Ascending aorta (tissue), 2 donors: ENCODE measurements around the gene RAB23. TPM values are rescaled to one million over a fixed set of nuclear protein-coding genes. Genes with fewer than 3 reads are reported as not detected.

Source experiments
- DNase-seq, 2 donors: peaks; one replicate each; pipeline ENCODE4 v3.0.0-alpha.2; 2019; ENCODE audit warnings: low spot score in 2 of 2
- H3K27ac ChIP-seq, 2 donors: fragments of 200-600 bp; sonication (generic); one replicate each; pipeline ENCODE4 v1.5.1; 2016 to 2017; ENCODE audit warnings: mild to moderate bottlenecking in 1 of 2
- H3K27me3 ChIP-seq: fragments of 200-600 bp; sonication (generic); one replicate; pipeline ENCODE4 v1.5.1; 2017
- H3K36me3 ChIP-seq, 2 donors: fragments of 200-600 bp; sonication (generic); one replicate each; pipeline ENCODE4 v1.5.1; 2016
- H3K4me1 ChIP-seq, 2 donors: fragments of 200-600 bp; sonication (generic); one replicate each; pipeline ENCODE4 v1.5.1; 2016 to 2017; ENCODE audit warnings: mild to moderate bottlenecking in 1 of 2
- H3K4me3 ChIP-seq, 2 donors: fragments of 200-600 bp; sonication (generic); one replicate each; pipeline ENCODE4 v1.5.1; 2016 to 2017; ENCODE audit warnings: mild to moderate bottlenecking in 1 of 2
- H3K9me3 ChIP-seq, 2 donors: fragments of 200-600 bp; sonication (generic); one replicate each; pipeline ENCODE4 v1.5.1; 2016
- intact Hi-C: fragments of 100-400 bp; cut with DNase I; formaldehyde crosslinking; loops from one replicate; pipeline ENCODE4 v1.15.1; 2023
- total RNA-seq: library from RNA; depleted of rRNA; stranded (reverse); fragments of >200 nt; gene quantifications from one replicate; pipeline ENCODE4 v1.1.0, GENCODE V29; 2016
- TF ChIP-seq, protein P1 (sequence below), 3 experiments: fragments of 200-600 bp in 2 of 3; fragments of 450-650 bp in 1 of 3; sonication (generic) in 2 of 3; IDR thresholded peaks; one replicate each; pipeline ENCODE4 v1.5.1; 2016 to 2019; ENCODE audit warnings: antibody characterized with exemption in 3 of 3, mild to moderate bottlenecking in 1 of 3, moderate library complexity in 1 of 3

The RAB23 gene
- total RNA-seq: 19.9 TPM

DNA sequence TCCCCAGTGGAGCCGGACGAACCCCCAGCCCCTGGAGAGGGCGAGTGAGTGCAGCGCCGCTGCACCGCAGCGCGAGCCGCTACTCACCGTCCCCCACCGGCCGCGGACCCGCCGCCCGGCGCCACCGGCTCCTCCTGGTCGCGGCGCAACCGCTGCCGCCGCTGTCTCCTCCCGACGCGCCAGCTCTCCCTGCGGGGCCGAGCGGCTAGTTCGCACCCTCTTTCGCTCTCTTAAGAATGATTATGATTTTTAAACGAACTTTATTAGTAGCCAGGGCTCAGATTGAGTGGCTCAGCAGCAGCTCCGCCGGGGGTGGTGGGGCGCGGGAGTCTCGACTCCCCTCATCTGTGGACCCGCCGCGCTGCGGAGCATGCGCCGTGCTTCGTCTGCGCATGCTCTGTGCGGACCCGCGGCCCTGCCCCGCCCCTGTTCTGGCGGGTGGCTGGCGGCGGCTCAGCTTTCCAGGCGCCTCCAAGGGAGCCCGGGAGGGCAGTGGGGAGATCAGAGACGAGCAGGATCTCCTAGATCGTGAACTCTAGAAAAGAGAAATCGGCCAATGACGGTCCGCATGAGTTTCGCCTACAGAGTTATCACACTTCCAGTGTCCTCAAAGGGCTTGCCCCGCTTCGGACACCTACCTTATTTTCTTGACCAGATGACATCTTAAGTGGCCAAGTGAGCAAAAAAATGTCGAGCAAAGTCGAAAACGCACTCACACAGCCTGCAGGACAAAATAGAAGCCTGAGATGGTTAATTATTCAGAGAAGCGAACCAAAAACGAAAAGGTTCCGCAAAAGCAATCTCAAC is at the start of gene RAB23:
Gene RAB23, minus strand, starts transcription at position 372 of the 807 bp plus-strand sequence. CDS start 11,927 bp downstream, outside the sequence.
- H3K27me3 ChIP-seq: no peaks in the 10 kb centered on the region
- H3K27ac ChIP-seq: peak within 1 kb of the TSS; percentile 93 to 96
- intact Hi-C loops: loop anchor here (1.0 to 2.0 kb wide), 5 partner anchors 20 to 94 kb away; partner anchors contain the start of gene BAG2
- H3K4me1 ChIP-seq: peaks cover 0 to 6% of the 10 kb centered on the region in 2 donors
- TF ChIP-seq, protein P1, sequence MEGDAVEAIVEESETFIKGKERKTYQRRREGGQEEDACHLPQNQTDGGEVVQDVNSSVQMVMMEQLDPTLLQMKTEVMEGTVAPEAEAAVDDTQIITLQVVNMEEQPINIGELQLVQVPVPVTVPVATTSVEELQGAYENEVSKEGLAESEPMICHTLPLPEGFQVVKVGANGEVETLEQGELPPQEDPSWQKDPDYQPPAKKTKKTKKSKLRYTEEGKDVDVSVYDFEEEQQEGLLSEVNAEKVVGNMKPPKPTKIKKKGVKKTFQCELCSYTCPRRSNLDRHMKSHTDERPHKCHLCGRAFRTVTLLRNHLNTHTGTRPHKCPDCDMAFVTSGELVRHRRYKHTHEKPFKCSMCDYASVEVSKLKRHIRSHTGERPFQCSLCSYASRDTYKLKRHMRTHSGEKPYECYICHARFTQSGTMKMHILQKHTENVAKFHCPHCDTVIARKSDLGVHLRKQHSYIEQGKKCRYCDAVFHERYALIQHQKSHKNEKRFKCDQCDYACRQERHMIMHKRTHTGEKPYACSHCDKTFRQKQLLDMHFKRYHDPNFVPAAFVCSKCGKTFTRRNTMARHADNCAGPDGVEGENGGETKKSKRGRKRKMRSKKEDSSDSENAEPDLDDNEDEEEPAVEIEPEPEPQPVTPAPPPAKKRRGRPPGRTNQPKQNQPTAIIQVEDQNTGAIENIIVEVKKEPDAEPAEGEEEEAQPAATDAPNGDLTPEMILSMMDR (IDR thresholded peaks at IDR 0.05): no peak
- peak within 1 kb of the TSS; percentile 72 to 88 for H3K4me3 ChIP-seq
- peak; percentile 16 to 89 for DNase-seq
- no peaks in the 10 kb centered on the region for H3K36me3 ChIP-seq
- peaks cover 0 to 5% of the 10 kb centered on the region in 2 donors for H3K9me3 ChIP-seq

- no peaks in the 10 kb centered on the region for H3K36me3 ChIP-seq
Observed at GRCh38 chr6:57268294-57268640, 46.2 kb upstream of the RAB23 start.

GRCh38 chr6:57267586-57268293 is 45.6 kb upstream of the RAB23 start:
- intact Hi-C loops: loop anchor here (1.0 to 5.0 kb wide), 2 partner anchors 46 to 95 kb away; partner anchors contain the start of gene BAG2
- H3K27ac ChIP-seq: peak overlapping the region; percentile 48 to 60
- peaks cover 11 to 30% of the 10 kb centered on the region in 2 donors for H3K4me1 ChIP-seq
- no peaks in the 10 kb centered on the region for H3K36me3 ChIP-seq
- no peaks in the 10 kb centered on the region for H3K9me3 ChIP-seq
- H3K4me3 ChIP-seq: no peak overlapping the region
- DNase-seq: peak in 1 of 2 donors; percentile 90
- TF ChIP-seq, protein P1 (IDR thresholded peaks at IDR 0.05): peak; percentile 35 to 56 (median 52)
- no peaks in the 10 kb centered on the region for H3K27me3 ChIP-seq

More at GRCh38 chr6:57268294-57268640, 46.2 kb upstream of the RAB23 start:
- Histone ChIP-seq H3K4me1 (peaks cover 7 to 25% of the 10 kb centered on the region in 2 donors), H3K9me3 (no peaks in the 10 kb centered on the region), H3K27me3 (no peaks in the 10 kb centered on the region), H3K4me3 (no peak overlapping the region), H3K27ac (peak overlapping the region; percentile 48 to 60)
- intact Hi-C loops: loop anchor here (1.0 to 5.0 kb wide), 2 partner anchors 45 to 96 kb away; partner anchors contain the start of gene BAG2
- TF ChIP-seq, protein P1 (IDR thresholded peaks at IDR 0.05): no peak
- DNase-seq: no peak

DNA sequence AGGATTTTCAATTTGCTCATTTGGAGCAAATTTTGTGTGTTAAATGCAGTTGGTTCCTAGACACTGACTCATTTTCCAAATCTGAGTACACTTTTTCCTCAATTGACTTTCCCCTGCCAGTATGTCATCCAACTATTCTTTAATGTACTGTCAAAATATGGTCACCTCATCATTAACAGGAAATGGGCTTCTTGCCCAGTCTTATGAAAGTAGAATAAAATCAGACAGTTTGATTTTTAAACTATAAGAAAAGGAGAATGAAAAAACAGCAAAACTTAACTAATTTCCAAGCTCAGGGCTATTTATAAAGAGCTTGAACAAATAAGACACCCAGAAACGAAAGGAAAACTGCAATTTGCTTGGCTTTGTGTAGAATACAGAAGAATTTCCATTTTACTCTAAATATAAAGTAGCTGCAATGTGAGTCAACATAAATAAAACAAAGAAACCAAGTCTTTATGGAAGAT is 43.7 kb upstream of the RAB23 start:
- intact Hi-C loops: loop anchor here (5.0 kb wide), 1 partner anchor 93 kb away; the partner anchor contains the start of gene BAG2
- TF ChIP-seq, protein P1 (IDR thresholded peaks at IDR 0.05): no peak
- peak overlapping the region; percentile 89 to 95 for H3K27ac ChIP-seq

DNA sequence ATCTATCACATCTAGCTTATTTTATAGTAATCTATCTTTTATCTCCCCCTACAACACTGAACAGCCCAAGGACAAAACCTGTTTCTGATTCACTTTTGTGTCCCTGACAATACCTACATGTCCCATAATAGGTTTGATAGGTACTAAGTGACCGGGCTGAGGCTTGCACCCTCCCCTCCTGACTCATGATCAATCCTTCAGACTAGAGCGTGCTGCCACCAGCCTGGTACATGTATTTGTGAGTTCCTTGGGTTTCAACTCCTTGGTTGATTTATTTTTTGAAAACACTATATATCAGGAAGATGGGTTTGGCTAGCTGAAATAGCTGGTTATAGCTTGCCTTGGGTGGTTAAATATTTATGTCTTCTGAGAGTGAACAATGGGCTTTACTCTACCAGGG is 41.6 kb upstream of the RAB23 start:
- H3K9me3 ChIP-seq: no peaks in the 10 kb centered on the region
- peaks cover 20 to 48% of the 10 kb centered on the region in 2 donors for H3K4me1 ChIP-seq
- intact Hi-C loops: loop anchor here (2.0 kb wide), 1 partner anchor 43 kb away; no protein-coding TSS in a partner anchor

More for the DNA sequence above, 43.7 kb upstream of the RAB23 start:
- H3K4me1 ChIP-seq: peaks cover 17 to 43% of the 10 kb centered on the region in 2 donors
- H3K36me3 ChIP-seq: no peaks in the 10 kb centered on the region
- no peaks in the 10 kb centered on the region for H3K9me3 ChIP-seq
- H3K4me3 ChIP-seq: peak overlapping the region in 1 of 2 donors; percentile 14
- H3K27me3 ChIP-seq: no peaks in the 10 kb centered on the region
- DNase-seq: no peak

More for the DNA sequence above, 41.6 kb upstream of the RAB23 start:
- TF ChIP-seq, protein P1 (IDR thresholded peaks at IDR 0.05): no peak
- Histone ChIP-seq H3K27me3 (no peaks in the 10 kb centered on the region), H3K36me3 (no peaks in the 10 kb centered on the region), H3K27ac (peak overlapping the region; percentile 89 to 95), H3K4me3 (no peak overlapping the region)
- no peak for DNase-seq
